Activated CD4-positive, CD25-positive, alpha-beta regulatory T cell treated with anti-CD3 and anti-CD28 coated beads, Interleukin-2, amount 50 U/mL, for 72 hours (primary cell): ENCODE measurements around the gene SLC17A5.
"Not testable (repeated sequence)": the region's sequence is repeated elsewhere in the genome, so short reads cannot be mapped to it uniquely, and the experiment has no call there.

Experiments
- DNase-seq: peaks from one replicate; pipeline ENCODE4 v3.0.0; 2021

The SLC17A5 gene, protein sequence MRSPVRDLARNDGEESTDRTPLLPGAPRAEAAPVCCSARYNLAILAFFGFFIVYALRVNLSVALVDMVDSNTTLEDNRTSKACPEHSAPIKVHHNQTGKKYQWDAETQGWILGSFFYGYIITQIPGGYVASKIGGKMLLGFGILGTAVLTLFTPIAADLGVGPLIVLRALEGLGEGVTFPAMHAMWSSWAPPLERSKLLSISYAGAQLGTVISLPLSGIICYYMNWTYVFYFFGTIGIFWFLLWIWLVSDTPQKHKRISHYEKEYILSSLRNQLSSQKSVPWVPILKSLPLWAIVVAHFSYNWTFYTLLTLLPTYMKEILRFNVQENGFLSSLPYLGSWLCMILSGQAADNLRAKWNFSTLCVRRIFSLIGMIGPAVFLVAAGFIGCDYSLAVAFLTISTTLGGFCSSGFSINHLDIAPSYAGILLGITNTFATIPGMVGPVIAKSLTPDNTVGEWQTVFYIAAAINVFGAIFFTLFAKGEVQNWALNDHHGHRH

DNA sequence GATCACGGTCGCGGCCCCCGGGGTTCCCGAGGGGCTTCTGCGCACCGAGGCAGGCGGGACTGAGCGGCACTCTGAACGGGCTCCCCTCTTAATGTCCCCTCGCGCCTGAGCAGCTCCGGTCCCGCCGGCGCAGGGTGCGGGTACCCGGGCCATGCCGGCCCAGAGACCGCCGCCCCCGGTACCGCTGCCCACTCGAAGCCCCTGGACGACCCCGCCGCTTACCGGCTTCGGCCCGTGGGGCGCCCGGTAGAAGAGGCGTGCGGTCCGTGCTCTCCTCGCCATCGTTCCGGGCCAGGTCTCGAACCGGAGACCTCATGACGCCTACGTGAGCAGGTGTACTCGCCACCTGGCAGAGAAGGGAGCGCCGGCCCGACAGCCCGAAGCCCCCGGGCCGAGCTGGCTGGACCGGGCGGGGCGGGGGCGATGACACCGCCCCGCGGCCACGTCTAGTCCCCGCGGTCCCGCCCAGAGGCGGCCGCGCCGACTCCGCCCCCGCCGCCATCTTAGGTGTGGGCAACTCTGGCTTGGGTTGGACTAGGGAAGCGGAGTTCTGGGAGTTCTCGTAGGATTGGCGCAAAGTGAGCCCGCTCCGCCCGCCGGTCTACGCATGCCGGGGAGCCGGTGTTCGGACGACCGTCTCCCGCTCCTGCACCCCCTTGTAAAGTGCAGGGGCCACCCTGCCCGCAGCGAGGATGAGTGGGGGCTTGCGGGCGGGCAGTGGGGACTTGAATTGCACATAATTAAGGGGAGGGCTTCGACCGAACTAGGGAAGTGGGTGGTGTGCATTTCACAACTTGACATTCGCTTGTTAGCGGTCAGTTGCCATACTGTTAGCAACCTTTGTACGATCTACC is at the start of gene SLC17A5:
SLC17A5 (minus strand) TSS at position 422 of the 854 bp plus-strand sequence; CDS start at position 316, 106 bp downstream.
- peak; percentile 80 for DNase-seq

DNA sequence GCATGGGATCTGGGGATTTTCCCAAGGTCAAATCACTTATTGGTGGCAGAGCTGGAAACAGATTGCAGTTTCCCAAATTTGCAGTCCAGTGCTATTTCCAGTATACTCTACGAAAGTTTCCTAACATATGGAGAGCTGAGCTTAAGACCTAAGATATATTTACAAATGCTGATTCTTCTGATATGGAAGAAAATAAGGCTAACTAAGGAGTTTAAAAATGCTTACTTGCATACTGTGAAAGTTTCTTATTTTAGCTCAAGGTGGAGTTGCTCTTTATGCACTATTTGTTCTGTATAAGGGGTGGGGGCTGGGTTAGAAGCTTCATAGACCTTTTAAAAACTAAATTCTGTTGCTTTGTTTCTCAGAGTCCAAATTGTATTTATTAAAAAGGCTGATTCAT is 49.7 kb upstream of the SLC17A5 start:
- DNase-seq = no peak

DNA sequence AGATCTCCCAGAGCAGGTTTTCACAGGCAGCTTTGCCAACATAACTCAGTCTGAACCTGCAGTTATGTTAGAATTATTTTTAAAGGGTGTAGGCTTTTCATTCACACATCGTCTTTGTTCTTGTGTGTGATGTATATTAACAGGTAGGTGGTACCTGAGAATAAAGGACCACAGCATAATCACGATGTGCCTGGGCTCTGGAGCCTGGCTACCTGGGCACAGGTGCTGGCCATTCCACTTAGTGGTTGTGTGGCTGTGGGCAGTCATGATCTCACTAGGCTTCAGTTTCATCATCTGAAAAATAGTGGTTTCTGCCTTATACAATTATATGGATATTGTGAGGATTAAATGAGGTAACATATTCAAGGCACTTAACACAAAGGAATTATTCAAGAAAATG is 48.7 kb upstream of the SLC17A5 start:
- DNase-seq = no peak

- no peak for DNase-seq
Observed at GRCh38 chr6:73699676-73700459, 46.1 kb upstream of the SLC17A5 start.

DNA sequence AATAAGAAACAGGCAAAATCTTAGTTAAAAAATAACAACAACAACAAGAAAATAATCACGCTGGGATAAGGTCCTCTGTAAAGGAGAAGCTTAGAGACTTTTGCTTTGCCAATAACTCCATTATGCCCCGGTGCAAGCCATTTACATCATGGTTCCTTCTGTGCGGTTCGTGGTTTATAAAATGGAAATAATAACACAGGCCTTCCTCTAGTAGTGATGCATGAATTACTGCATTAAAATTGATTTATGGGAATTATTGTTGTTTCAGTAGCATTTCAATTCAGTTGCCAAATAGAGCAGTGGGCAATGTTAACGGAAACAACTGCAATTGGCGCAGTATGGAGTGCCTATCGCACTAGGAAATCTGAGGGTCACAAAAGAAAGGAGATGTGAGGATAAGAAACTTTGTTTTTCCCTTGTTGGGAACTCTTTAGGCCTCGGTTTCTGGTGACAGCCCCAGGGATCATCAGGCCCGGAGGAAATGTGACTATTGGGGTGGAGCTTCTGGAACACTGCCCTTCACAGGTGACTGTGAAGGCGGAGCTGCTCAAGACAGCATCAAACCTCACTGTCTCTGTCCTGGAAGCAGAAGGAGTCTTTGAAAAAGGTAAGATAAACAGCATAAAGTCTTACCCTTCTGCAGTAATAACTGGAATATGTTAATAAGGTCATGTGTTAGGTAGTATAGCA is 43.3 kb upstream of the SLC17A5 start:
- DNase-seq = no peak

DNA sequence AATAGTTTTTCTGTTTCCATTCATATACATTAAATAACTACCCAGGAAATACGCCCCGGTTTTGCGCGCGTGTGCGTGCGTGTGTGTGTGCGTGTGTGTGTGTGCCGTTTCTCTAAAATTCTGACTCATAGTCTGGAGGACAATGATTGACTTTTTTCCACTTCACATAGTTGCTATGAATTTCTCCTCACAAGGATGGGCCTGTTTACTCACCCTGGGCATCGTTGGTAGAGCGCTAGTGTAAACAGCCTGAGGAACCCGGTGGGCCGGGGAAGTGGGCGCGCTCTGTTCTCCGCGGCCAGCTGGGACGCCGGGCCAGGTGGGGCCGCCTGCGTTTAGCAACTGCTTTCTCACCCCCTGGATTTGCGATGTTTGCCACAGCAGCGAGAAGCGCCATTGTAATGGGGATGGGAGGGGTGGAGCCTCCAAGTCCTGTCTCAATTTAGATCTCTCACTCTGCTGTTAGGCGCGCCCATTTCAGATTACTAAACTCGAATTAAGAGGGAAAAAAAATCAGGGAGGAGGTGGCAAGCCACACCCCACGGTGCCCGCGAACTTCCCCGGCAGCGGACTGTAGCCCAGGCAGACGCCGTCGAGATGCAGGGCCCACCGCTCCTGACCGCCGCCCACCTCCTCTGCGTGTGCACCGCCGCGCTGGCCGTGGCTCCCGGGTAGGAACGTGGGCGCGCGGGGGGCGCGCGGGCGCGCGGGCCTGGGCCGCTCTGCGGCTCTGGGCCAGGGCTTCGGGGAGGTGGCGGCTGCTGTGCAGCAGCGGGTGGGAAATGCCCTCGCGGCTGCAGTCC is 42.0 kb upstream of the SLC17A5 start, which contains the start of gene CD109:
CD109 (plus strand) TSS at position 585 of the 803 bp plus-strand sequence; CDS start at position 598, 13 bp downstream.
- peak; percentile 59 for DNase-seq

DNA sequence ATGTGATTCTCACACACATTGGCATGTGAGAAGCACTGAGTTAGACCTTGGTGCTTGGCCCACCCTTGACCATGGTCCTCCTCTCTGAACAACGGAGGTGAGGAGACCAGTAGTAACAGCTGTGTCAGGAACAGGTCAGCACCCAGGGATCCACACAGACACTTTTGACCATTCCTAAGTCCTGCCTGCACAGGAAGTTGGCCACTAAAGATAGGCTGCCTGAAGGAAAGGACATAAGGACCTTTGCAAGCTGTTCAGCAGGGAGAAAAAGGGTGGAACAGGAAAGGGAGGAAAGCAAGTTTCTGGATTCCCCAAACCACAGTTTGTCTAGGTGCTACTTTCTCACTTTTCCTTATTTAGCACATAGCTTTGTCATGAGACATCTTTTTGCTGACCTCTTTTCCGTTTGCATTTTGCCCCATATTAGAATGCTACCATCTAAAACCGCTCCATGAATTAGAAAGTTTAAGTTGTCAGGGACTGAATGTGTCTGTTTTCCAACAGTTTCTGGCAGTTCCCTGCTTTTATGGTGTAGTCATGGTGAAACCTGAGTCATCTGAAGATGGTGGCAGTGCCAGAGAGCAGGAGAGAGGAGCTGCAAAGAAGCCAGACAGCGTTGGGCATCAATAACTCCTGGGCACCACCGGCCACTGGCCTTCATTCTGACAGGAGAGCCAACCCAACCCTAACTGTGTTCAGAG is 41.1 kb upstream of the SLC17A5 start:
- DNase-seq = no peak

DNA sequence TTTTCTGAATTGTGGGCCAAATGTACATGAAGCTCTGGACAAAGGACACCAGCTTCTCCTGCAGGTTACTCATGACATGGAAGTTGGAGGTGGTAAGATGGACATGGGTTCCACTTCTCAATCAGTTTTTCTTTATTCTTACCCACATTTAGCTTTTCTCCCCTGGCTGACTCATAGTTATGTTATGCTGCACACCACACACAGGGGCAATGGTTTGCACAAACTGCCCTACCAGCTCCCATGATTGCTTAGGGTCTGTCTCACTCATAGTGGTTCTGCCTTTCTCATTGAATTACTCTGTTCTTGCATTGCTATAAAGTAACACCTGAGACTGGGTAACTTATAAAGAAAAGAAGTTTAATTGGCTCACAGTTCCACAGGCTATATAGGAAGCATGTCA is 37.7 kb upstream of the SLC17A5 start:
- DNase-seq = no peak

- no peak for DNase-seq
Observed at GRCh38 chr6:73690056-73690455, 36.3 kb upstream of the SLC17A5 start.

DNA sequence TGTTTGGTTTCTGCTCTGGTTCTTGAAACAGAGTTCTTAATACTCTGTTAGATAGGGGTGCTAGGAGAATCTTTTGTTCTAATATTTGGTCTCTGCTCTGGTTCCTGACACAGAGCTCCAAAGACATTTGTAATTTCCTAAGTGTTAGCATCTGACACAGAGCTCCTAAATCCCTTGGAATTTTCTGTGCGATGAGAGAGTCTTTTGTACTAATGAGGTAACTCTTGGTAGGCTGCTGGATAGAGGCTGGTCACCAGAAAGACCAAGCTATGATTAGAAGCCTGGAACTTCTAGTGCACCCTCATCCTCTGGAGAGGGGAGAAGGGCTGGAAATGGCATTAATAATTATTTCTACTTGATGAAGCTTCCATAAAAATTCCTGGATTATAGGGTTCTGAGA is 34.6 kb upstream of the SLC17A5 start:
- no peak for DNase-seq

DNA sequence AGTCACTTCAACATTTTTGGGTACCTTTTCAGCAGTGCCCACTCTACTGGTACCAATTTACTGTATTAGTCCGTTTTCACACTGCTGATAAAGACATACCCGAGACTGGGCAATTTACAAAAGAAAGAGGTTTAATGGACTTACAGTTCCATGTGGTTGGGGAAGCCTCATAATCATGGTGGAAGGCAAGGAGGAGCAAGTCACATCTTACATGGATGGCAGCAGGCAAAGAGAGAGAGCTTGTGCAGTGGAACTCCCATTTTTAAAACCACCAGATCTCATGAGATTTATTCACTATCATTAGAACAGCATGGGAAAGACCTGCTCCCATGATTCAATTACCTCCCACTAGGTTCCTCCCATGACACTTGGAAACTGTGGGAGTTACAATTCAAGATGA is 29.8 kb upstream of the SLC17A5 start:
- not testable (repeated sequence) for DNase-seq

- DNase-seq = no peak
Observed at GRCh38 chr6:73680289-73680918, 26.6 kb upstream of the SLC17A5 start.

GRCh38 chr6:73679846-73680245 is 26.1 kb upstream of the SLC17A5 start:
- not testable (repeated sequence) for DNase-seq

DNA sequence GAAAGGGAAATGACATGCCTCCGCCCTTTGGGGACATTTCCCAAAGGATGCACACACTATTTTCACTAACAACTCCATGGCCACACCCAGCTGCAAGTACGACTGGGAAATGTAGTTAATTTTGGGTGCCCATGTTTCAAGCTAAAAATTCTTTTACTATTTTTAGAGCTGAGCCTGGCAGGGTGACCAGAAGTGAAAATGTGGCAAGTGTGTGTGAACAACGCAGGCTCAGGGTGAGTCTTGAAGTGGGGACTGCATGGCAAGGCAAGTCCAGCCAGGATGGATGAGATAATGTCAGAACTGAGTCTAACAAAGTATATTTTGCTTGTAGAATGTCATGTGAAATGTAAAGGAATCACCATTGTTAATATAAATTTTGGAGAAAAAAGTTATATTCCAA is 25.2 kb upstream of the SLC17A5 start:
- no peak for DNase-seq

DNA sequence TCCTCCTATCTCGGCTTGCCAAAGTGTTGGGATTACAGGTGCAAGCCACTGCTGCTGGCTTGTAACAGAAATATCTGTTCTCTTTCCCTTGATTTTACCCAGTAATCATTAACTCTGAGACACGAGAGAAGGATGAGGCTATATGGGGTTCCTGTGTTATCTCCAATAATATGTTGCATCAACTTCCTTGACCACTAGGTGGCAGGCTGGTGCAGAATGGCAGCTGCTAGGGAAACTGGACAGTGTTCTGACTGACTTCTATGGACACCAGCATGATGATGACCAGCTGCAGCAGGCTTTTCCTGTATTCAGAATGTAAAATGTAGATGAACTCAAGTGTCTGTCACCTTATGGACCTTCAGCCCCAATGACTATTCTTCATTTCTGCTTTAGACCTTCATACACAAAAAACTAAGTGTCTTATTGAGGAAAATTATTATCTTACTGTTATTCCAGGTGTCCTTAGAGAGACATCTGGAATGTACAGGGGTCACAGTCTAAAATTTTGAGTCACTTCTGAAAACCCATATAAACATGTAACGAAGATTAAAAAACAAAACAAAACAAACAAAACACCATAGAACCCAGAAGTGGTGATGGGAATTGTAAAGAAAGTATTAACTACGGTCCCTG is 21.8 kb upstream of the SLC17A5 start:
- peak; percentile 73 for DNase-seq

DNA sequence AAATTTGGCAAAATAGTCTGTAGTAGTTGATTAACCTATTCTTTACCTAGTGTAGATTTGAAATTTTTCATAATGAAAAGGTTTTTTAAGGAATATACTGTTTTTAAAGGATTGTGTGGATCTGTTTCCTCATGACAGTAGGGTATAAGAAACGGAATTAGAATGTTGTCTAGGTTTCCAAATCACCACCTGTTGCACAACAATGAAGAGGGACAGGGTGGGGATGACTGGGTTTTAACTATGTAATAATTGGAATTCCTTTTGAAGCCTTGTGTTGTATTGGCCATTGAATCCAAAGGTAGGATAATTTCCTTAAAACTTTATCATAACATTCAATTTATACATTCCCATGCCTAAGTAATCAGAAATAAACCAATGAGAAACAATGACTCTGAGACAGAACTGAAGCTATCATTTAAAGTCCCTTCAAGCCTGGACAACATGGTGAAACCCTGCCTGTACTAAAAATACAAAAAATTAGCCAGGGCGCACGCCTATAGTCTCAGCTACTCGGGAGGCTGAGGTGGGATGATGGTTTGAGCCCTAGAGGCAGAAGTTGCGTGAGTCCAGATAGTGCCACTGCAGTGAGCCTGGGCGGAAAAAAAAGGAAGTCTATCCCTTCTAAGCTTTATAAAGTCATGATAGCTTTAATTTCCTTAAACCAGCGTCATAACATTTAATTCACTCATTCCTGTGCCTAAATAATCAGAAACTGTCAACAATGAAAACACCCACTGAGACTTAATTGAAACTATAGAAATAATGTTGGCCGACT is 18.3 kb upstream of the SLC17A5 start:
- no peak for DNase-seq

GRCh38 chr6:73669005-73669404 is 15.2 kb upstream of the SLC17A5 start:
- no peak for DNase-seq

- DNase-seq = no peak
Observed at GRCh38 chr6:73667798-73668197, 14.0 kb upstream of the SLC17A5 start.

- no peak for DNase-seq
Observed at GRCh38 chr6:73666393-73666792, 12.6 kb upstream of the SLC17A5 start.
